ENCODE results near the gene CNPY4.
A peak's percentile ranks its signal among the peaks of the same experiment; 100 is the strongest.

Gene CNPY4

GRCh38 chr7:100100420-100101015, 18.9 kb upstream of the CNPY4 start:
- peaks cover 34% of the 10 kb centered on the region for H3K36me3 ChIP-seq (ENCODE audit: control insufficient read depth, insufficient read depth, low read length)
- peak; percentile 96 for DNase-seq (ENCODE audit: extremely low read depth, insufficient read length)
- TF ChIP-seq, protein P1, sequence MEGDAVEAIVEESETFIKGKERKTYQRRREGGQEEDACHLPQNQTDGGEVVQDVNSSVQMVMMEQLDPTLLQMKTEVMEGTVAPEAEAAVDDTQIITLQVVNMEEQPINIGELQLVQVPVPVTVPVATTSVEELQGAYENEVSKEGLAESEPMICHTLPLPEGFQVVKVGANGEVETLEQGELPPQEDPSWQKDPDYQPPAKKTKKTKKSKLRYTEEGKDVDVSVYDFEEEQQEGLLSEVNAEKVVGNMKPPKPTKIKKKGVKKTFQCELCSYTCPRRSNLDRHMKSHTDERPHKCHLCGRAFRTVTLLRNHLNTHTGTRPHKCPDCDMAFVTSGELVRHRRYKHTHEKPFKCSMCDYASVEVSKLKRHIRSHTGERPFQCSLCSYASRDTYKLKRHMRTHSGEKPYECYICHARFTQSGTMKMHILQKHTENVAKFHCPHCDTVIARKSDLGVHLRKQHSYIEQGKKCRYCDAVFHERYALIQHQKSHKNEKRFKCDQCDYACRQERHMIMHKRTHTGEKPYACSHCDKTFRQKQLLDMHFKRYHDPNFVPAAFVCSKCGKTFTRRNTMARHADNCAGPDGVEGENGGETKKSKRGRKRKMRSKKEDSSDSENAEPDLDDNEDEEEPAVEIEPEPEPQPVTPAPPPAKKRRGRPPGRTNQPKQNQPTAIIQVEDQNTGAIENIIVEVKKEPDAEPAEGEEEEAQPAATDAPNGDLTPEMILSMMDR (IDR thresholded peaks at IDR 0.05; ENCODE audit: insufficient read depth, low read length, poor library complexity, severe bottlenecking), result no peak
- H3K4me3 ChIP-seq (replicated peaks; ENCODE audit: low read depth, low read length), result peak overlapping the region; percentile 83
- H3K27me3 ChIP-seq (replicated peaks; ENCODE audit: control insufficient read depth, insufficient read depth, low read length), result no peaks in the 10 kb centered on the region

- Histone ChIP-seq H3K4me3 (replicated peaks; ENCODE audit: low read depth, low read length) (peak within 1 kb of the TSS; percentile 83), H3K36me3 (ENCODE audit: control insufficient read depth, insufficient read depth, low read length) (peaks cover 31% of the 10 kb centered on the region), H3K27me3 (replicated peaks; ENCODE audit: control insufficient read depth, insufficient read depth, low read length) (no peaks in the 10 kb centered on the region)
- TF ChIP-seq, protein P1 (IDR thresholded peaks at IDR 0.05; ENCODE audit: insufficient read depth, low read length, poor library complexity, severe bottlenecking), result no peak
- DNase-seq (ENCODE audit: extremely low read depth, insufficient read length), result peak; percentile 99
Measured at GRCh38 chr7:100101016-100101862, 18.2 kb upstream of the CNPY4 start, which contains the start of the genes AP4M1 and MCM7. Gene AP4M1 (plus strand): TSS chr7:100101643. CDS start chr7:100101715, 72 bp downstream. Gene MCM7 (minus strand): TSS chr7:100101397. CDS start chr7:100101294, 103 bp downstream.

DNA sequence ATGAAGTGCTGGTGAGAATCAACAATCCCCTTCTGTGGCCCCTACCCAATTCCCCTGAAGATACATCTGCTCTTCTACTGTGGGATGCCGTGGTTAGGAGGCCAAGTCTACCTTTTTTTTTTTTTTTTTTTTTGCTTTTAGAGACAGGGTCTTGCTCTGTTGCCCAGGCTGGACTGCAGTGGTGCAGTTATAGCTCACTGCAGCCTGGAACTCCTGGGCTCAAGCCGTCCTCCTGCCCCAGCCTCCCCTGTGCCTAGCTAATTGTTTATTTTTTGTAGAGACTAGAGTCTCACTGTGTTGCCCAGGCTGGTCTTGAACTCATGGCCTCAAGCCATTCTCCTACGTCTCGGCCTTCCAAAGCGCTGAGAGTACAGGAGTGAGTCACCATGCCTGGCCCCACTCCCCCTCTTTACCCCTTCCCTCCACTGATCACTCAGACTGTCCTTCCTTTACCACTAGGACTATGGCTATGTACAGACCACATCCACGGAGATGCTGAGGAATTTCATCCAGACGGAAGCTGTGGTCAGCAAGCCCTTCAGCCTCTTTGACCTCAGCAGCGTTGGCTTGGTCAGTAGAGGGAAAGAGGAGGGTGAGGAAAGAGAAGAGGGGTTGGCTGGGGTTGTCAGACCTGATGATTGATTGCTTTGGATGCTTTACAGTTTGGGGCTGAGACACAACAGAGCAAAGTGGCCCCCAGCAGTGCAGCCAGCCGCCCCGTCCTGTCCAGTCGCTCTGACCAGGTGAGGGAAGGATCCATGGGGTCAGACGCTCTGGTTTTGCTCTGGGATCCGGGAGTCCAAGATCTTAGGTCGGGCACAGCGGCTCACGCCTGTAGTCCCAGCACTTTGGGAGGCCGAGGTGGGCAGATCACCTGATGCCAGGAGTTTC, 16.2 kb upstream of the CNPY4 start:
- DNase-seq (ENCODE audit: extremely low read depth, insufficient read length), result no peak
- no peak overlapping the region for H3K4me3 ChIP-seq (replicated peaks; ENCODE audit: low read depth, low read length)
- TF ChIP-seq, protein P1 (IDR thresholded peaks at IDR 0.05; ENCODE audit: insufficient read depth, low read length, poor library complexity, severe bottlenecking), result no peak
- no peaks in the 10 kb centered on the region for H3K27me3 ChIP-seq (replicated peaks; ENCODE audit: control insufficient read depth, insufficient read depth, low read length)
- H3K36me3 ChIP-seq (ENCODE audit: control insufficient read depth, insufficient read depth, low read length), result peaks cover 22% of the 10 kb centered on the region

DNA sequence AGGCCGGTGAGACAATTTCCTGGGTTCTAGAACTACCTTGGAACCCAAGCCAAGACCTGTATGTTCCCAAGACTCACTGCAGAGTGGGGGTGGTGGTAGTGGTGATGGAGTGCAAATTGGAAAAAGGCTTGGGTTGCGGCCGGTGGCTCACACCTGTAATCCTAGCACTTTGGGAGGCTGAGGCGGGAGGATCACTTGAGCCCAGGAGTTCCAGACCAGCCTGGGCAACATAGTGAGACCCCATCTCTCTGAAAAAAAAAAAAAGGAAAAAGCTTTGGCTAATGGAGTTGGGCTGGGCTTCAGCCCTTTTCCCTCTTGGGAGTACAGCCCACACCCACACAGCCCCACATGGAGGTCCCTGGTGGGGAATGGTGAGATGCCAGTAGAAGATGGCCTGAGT, 13.9 kb upstream of the CNPY4 start:
- no peak for DNase-seq (ENCODE audit: extremely low read depth, insufficient read length)
- Histone ChIP-seq H3K36me3 (ENCODE audit: control insufficient read depth, insufficient read depth, low read length) (peaks cover 14% of the 10 kb centered on the region), H3K4me3 (replicated peaks; ENCODE audit: low read depth, low read length) (no peak overlapping the region), H3K27me3 (replicated peaks; ENCODE audit: control insufficient read depth, insufficient read depth, low read length) (no peaks in the 10 kb centered on the region)
- TF ChIP-seq, protein P1 (IDR thresholded peaks at IDR 0.05; ENCODE audit: insufficient read depth, low read length, poor library complexity, severe bottlenecking), result no peak

GRCh38 chr7:100106633-100107032, 12.8 kb upstream of the CNPY4 start:
- DNase-seq (ENCODE audit: extremely low read depth, insufficient read length), result no peak
- Histone ChIP-seq H3K27me3 (replicated peaks; ENCODE audit: control insufficient read depth, insufficient read depth, low read length) (no peaks in the 10 kb centered on the region), H3K4me3 (replicated peaks; ENCODE audit: low read depth, low read length) (no peak overlapping the region), H3K36me3 (ENCODE audit: control insufficient read depth, insufficient read depth, low read length) (peaks cover 21% of the 10 kb centered on the region)
- TF ChIP-seq, protein P1 (IDR thresholded peaks at IDR 0.05; ENCODE audit: insufficient read depth, low read length, poor library complexity, severe bottlenecking), result no peak
